Kidney (tissue), 14 donors: Measurements from ENCODE around the gene SDK1. TPM values are rescaled to one million over a fixed set of nuclear protein-coding genes. Genes with fewer than 3 reads are reported as not detected.

Source experiments
- DNase-seq, 5 donors: peaks; one replicate each; pipeline ENCODE4 v3.0.0-alpha.2; 2013 to 2020
- FAIRE-seq: peaks from 2 replicates; lab custom pipeline; 2012; peaks lifted over from hg19 to GRCh38; lab: Jason Lieb, UNC
- H3K27ac ChIP-seq, 2 donors: one replicate each; pipeline ENCODE4 v1.7.0; 2013; ENCODE audit warnings: low read depth in 2 of 2, low read length in 2 of 2, inconsistent platforms in 1 of 2
- H3K27me3 ChIP-seq: one replicate; pipeline ENCODE4 v1.7.1; 2013; ENCODE audit warnings: low read length, inconsistent platforms; ENCODE audit not compliant: control insufficient read depth, insufficient read depth
- H3K36me3 ChIP-seq, 3 donors: one replicate each; pipeline versions ENCODE4 v1.7.0 to v1.7.1; 2013; ENCODE audit warnings: low read length in 3 of 3, control low read depth in 1 of 3, inconsistent platforms in 1 of 3; ENCODE audit not compliant: insufficient read depth in 3 of 3, control insufficient read depth in 2 of 3
- H3K4me1 ChIP-seq, 3 donors: one replicate each; pipeline versions ENCODE4 v1.7.0 to v1.7.1; 2013; ENCODE audit warnings: low read length in 3 of 3, inconsistent platforms in 1 of 3, low read depth in 1 of 3; ENCODE audit not compliant: control insufficient read depth in 2 of 3, insufficient read depth in 2 of 3
- H3K4me3 ChIP-seq, 3 donors: one replicate each; pipeline versions ENCODE4 v1.7.0 to v1.8.1; 2013; ENCODE audit warnings: low read length in 3 of 3, control low read depth in 1 of 3, inconsistent platforms in 1 of 3
- H3K9ac ChIP-seq, 3 donors: one replicate each; pipeline versions ENCODE4 v1.7.0 to v1.7.1; 2013; ENCODE audit warnings: low read length in 3 of 3, control low read depth in 1 of 3, inconsistent platforms in 1 of 3
- H3K9me3 ChIP-seq, 3 donors: one replicate each; pipeline versions ENCODE4 v1.7.0 to v1.7.1; 2013; ENCODE audit warnings: low read length in 3 of 3, control low read depth in 1 of 3, inconsistent platforms in 1 of 3; ENCODE audit not compliant: control insufficient read depth in 2 of 3, insufficient read depth in 1 of 3
- intact Hi-C: fragments of 100-400 bp; cut with DNase I; formaldehyde crosslinking; loops from one replicate; pipeline ENCODE4 v1.11.1; 2022
- polyA plus RNA-seq: library from polyadenylated mRNA; stranded (reverse); fragments of 350-450 nt; fragmentation: Illumina TruSeq; extraction: RNeasy Lipid Tissue Mini Kit (QIAGEN cat#74804); gene quantifications from one replicate; pipeline ENCODE4 v1.2.3, GENCODE V29; 2014; ENCODE audit warnings: low read depth, low replicate concordance; ENCODE audit not compliant: insufficient read depth
- total RNA-seq: library from RNA; stranded (reverse); fragmentation: NEBNext Ultra II Directional; extraction: Animal tissue kit (Norgen Biotek cat#: 25700); gene quantifications from one replicate; pipeline ENCODE4 v1.2.1, GENCODE V29; 2021
- TF ChIP-seq, protein P1 (sequence below): IDR thresholded peaks from 3 replicates; pipeline ENCODE4 v1.5.1; 2012; ENCODE audit warnings: mild to moderate bottlenecking, moderate library complexity, borderline replicate concordance; ENCODE audit not compliant: insufficient read depth; ENCODE audit errors: extremely low read depth
- donor health status: control.
- donor health status: control.
- donor health status: control.
- donor health status: control.
- donor health status: control.
- donor health status: DM: yes; HTN: yes; CAD: no.
- donor health status: Normal renal cell carcinoma (clear cell type).

SDK1 gene
- total and polyA plus RNA-seq, 2 donors from 2014 or later: 2.0 to 38.3 TPM

DNA sequence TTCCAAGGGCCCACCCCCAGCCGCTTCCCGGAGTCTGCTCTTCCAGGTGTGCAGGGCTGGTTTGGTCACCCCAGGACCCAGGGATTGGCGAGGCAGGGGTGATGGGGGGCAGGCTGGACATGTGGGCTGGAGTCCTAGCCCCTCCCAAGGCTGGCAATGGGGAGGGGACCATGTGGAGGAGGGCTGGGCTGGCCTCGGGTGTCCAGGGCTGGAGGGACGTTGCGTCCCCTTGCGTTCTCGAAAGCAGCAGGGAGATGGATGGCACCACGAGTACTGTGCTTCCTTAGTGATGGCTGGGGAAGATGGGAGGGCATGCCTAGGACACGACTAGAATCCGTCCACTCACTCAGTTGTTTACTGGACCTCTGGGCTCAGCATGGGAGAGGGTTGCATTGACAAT, 848.6 kb downstream of the SDK1 start:
- TF ChIP-seq, protein P1, sequence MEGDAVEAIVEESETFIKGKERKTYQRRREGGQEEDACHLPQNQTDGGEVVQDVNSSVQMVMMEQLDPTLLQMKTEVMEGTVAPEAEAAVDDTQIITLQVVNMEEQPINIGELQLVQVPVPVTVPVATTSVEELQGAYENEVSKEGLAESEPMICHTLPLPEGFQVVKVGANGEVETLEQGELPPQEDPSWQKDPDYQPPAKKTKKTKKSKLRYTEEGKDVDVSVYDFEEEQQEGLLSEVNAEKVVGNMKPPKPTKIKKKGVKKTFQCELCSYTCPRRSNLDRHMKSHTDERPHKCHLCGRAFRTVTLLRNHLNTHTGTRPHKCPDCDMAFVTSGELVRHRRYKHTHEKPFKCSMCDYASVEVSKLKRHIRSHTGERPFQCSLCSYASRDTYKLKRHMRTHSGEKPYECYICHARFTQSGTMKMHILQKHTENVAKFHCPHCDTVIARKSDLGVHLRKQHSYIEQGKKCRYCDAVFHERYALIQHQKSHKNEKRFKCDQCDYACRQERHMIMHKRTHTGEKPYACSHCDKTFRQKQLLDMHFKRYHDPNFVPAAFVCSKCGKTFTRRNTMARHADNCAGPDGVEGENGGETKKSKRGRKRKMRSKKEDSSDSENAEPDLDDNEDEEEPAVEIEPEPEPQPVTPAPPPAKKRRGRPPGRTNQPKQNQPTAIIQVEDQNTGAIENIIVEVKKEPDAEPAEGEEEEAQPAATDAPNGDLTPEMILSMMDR: no peak
- no peak for DNase-seq
- Histone ChIP-seq H3K27ac (no peak overlapping the region), H3K4me3 (no peak overlapping the region), H3K36me3 (no peaks in the 10 kb centered on the region), H3K9ac (no peak overlapping the region), H3K9me3 (no peaks in the 10 kb centered on the region), H3K27me3 (no peaks in the 10 kb centered on the region), H3K4me1 (peaks cover 0 to 3% (median 0%) of the 10 kb centered on the region in 3 donors)
- no peak for FAIRE-seq
- intact Hi-C loops: no loop called here

DNA sequence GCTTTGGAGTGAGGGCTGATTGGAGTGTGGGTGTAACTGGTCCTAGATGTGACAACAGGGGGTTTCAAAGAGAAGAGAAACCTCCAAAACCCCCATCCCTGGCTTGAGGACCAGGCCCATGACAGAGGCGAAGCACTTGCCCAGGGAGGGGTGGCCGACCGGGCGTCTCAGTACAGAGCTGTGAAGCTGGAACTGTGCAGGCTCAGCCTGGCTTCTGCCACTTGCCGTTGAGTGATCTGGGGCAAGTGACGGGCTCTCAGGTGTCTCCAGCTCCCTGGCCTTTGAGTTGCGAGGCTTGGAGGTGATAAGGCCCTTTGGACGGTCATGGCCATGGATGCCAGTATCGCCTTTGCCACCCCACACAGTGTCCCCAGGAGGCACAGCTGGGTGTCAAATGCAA, 849.7 kb downstream of the SDK1 start:
- no peak for FAIRE-seq

DNA sequence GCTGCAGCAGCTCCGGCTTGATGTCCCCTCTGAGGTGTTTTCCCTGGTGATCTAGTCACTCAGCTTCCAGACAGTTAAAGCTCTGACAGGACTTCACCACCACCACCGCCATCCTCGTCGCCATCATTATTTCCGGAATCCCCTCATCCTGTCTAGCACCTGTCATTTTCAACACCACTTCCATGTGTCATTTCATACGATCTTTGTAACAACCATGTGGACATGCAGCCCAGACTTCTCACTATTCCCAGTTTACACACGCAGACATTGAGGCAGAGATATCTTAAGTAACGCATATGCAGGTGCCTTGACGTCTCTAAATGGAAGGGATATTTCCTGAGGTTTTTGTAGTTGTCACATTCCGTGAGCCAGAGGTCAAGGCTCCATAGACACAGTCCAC, 850.5 kb downstream of the SDK1 start:
- H3K4me1 ChIP-seq: no peaks in the 10 kb centered on the region
- FAIRE-seq: no peak
- no peak overlapping the region for H3K4me3 ChIP-seq
- H3K9me3 ChIP-seq: no peaks in the 10 kb centered on the region
- H3K9ac ChIP-seq: no peak overlapping the region
- intact Hi-C loops: no loop called here
- no peaks in the 10 kb centered on the region for H3K36me3 ChIP-seq
- no peak for DNase-seq
- H3K27me3 ChIP-seq: no peaks in the 10 kb centered on the region
- H3K27ac ChIP-seq: peak overlapping the region in 1 of 2 donors; percentile 2
- TF ChIP-seq, protein P1: no peak

More for the DNA sequence above, 849.7 kb downstream of the SDK1 start:
- TF ChIP-seq, protein P1: no peak
- no peaks in the 10 kb centered on the region for H3K9me3 ChIP-seq
- H3K9ac ChIP-seq: no peak overlapping the region
- no peak overlapping the region for H3K4me3 ChIP-seq
- no peaks in the 10 kb centered on the region for H3K36me3 ChIP-seq
- no peak for DNase-seq
- H3K27ac ChIP-seq: no peak overlapping the region
- no peaks in the 10 kb centered on the region for H3K27me3 ChIP-seq
- no peaks in the 10 kb centered on the region for H3K4me1 ChIP-seq
- intact Hi-C loops: no loop called here
